GM12878 (cell line): ENCODE measurements around the gene HCRT. TPM values are rescaled to one million over a fixed set of nuclear protein-coding genes. Genes with fewer than 3 reads are reported as not detected.

Experiments used
- ATAC-seq: fragments of 200-7000 bp; cut with Tn5 transposase; 3 replicates; pipeline ENCODE4 v1.9.1; 2020; ENCODE audit warnings: mild to moderate bottlenecking, moderate library complexity
- BruUV-seq: library from RNA; stranded (reverse); fragments of 400-500 nt; replicated peaks from 2 replicates; lab custom pipeline; 2021; lab: Mats Ljungman, UMichigan
- CTCF ChIA-PET: fragments of 300-600 bp; sonication (Branson Sonifier 250); formaldehyde crosslinking; extraction: SDS; loops from one replicate; lab custom pipeline; 2021; ENCODE audit warnings: inconsistent platforms; lab: Yijun Ruan, JAX
- POLR2A ChIA-PET: fragments of 350-600 bp; formaldehyde crosslinking; extraction: SDS; loops from one replicate; lab custom pipeline; 2021; ENCODE audit warnings: inconsistent platforms; lab: Charles Lee
- RAD21 ChIA-PET: fragments of 300-600 bp; sonication (Branson Sonifier 250); formaldehyde crosslinking; loops from one replicate; lab custom pipeline; 2023; ENCODE audit warnings: antibody characterized with exemption; ENCODE audit not compliant: unreplicated experiment; lab: Charles Lee
- SMC1A ChIA-PET: fragments of 300-600 bp; sonication (Branson Sonifier 250); formaldehyde crosslinking; loops from one replicate; lab custom pipeline; 2023; ENCODE audit not compliant: unreplicated experiment, uncharacterized antibody; lab: Charles Lee
- DNase-seq: peaks from one replicate; pipeline ENCODE4 v3.0.0-alpha.2; 2011; ENCODE audit warnings: low read depth, low spot score
- FAIRE-seq: peaks from 3 replicates; lab custom pipeline; 2011; peaks lifted over from hg19 to GRCh38; lab: Jason Lieb, UNC
- H2AFZ ChIP-seq: 2 replicates; pipeline ENCODE4 v1.6.0; 2011; ENCODE audit warnings: low read depth, low read length, control low read depth; ENCODE audit not compliant: control insufficient read depth
- H3K27ac ChIP-seq: 2 replicates; pipeline ENCODE4 v1.5.1; 2011; ENCODE audit warnings: control low read depth; ENCODE audit not compliant: control insufficient read depth, insufficient read depth
- H3K27me3 ChIP-seq, 2 experiments: replicated peaks in 1 of 2; 2 replicates each; pipeline versions ENCODE4 v1.6.0 to v1.6.1; 2011; ENCODE audit warnings: low read length in 1 of 2; ENCODE audit not compliant: control insufficient read depth in 2 of 2, insufficient read depth in 2 of 2
- H3K36me3 ChIP-seq, 2 experiments: 2 replicates each; pipeline ENCODE4 v1.5.1; 2011; ENCODE audit warnings: low read length in 1 of 2; ENCODE audit not compliant: control insufficient read depth in 2 of 2, insufficient read depth in 2 of 2
- H3K4me1 ChIP-seq: 2 replicates; pipeline ENCODE4 v1.6.1; 2011; ENCODE audit warnings: mild to moderate bottlenecking, low read length, moderate library complexity, mixed read lengths; ENCODE audit not compliant: control insufficient read depth, insufficient read depth
- H3K4me2 ChIP-seq: 2 replicates; pipeline ENCODE4 v1.6.0; 2011; ENCODE audit warnings: control low read depth; ENCODE audit not compliant: control insufficient read depth, insufficient read depth
- H3K4me3 ChIP-seq: fragments of 200-600 bp; sonication (generic); 2 replicates; pipeline ENCODE4 v1.5.1; 2016
- H3K79me2 ChIP-seq: 2 replicates; pipeline ENCODE4 v1.6.0; 2011; ENCODE audit warnings: low read length; ENCODE audit not compliant: control insufficient read depth, insufficient read depth
- H3K9ac ChIP-seq: 2 replicates; pipeline ENCODE4 v1.8.0; 2011; ENCODE audit warnings: low read length, control low read depth, mixed read lengths; ENCODE audit not compliant: control insufficient read depth, insufficient read depth
- H3K9me3 ChIP-seq: replicated peaks from 3 replicates; pipeline ENCODE4 v1.5.1; 2011; ENCODE audit warnings: mild to moderate bottlenecking, low read length; ENCODE audit not compliant: control insufficient read depth, insufficient read depth
- H4K20me1 ChIP-seq: 2 replicates; pipeline ENCODE4 v1.6.0; 2011; ENCODE audit not compliant: control insufficient read depth, insufficient read depth
- ELK1 ChIP-seq: IDR thresholded peaks from 2 replicates; pipeline ENCODE4 v1.6.1; 2012; ENCODE audit warnings: low read depth, low read length, improper control_type of control experiment
- SMAD5 ChIP-seq: IDR thresholded peaks from 2 replicates; pipeline ENCODE4 v1.6.1; 2016; ENCODE audit warnings: antibody characterized with exemption, low read depth
- TCF12 ChIP-seq: IDR thresholded peaks from 2 replicates; pipeline ENCODE4 v1.6.1; 2011; ENCODE audit warnings: low read depth, mild to moderate bottlenecking, low read length
- WGBS: methylation state at CpG from one replicate; pipeline ENCODE4 v1.1.6; 2016; ENCODE audit warnings: low lambda C conversion rate; ENCODE audit not compliant: insufficient replicate concordance, insufficient coverage; ENCODE audit errors: missing lambda C conversion rate; 5-methylcytosine and 5-hydroxymethylcytosine counted together
- in situ Hi-C: fragments of 300-500 bp; cut with MboI; formaldehyde crosslinking; loops from 9 replicates; pipeline ENCODE4 v1.14.3; 2018; ENCODE audit warnings: mixed read lengths
- intact Hi-C: fragments of 100-400 bp; cut with micrococcal nuclease; formaldehyde crosslinking; loops from one replicate; pipeline ENCODE4 v1.14.2; 2022; ENCODE audit not compliant: unreplicated experiment
- polyA plus RNA-seq, 11 experiments: library from polyadenylated mRNA; depleted of rRNA in 4 of 11; unstranded in 6 of 11; stranded (reverse) in 5 of 11; fragments of >200 nt; fragmentation: Nextera tagmentation in 4 of 11; fragmentation: Illumina TruSeq in 1 of 11; extraction: Ambion mirVana in 4 of 11; extraction: Trizol in 1 of 11; gene quantifications; 1 replicate in 1 of 11; 2 replicates in 10 of 11; pipeline versions ENCODE4 v1.2.1 to v1.2.3, GENCODE V29; 2011 to 2016; ENCODE audit warnings: inconsistent platforms in 2 of 11, missing spikeins in 2 of 11, low read depth in 1 of 11
- total RNA-seq, 4 experiments: library from RNA; depleted of rRNA in 3 of 4; stranded (reverse); fragments of >200 nt in 3 of 4; fragmentation: Illumina TruSeq in 1 of 4; extraction: Trizol in 1 of 4; gene quantifications; 2 replicates each; pipeline versions ENCODE4 v1.2.1 to v1.2.3, GENCODE V29; 2013 to 2021

HCRT gene
- total and polyA plus RNA-seq, 10 of the 15 experiments (the other 5 are each of a cell fraction or from before 2014, with no cell fraction given), result 0.41 TPM; not detected in 9

- no peak overlapping the region for H3K4me2 ChIP-seq
- no TSS peak for BruUV-seq
- DNase-seq (no peak), ATAC-seq (no peak)
- H3K9ac ChIP-seq, result no peak overlapping the region
- no peaks in the 10 kb centered on the region for H3K9me3 ChIP-seq
- intact Hi-C loops, result no loop called here
- ChIA-PET SMC1A (interaction anchor here (1.4 to 1.8 kb wide), 2 partner anchors 17 to 112 kb away, joined by 3 to 4 read pairs; no protein-coding TSS in a partner anchor), POLR2A (interaction anchor here (0.9 to 1.8 kb wide), 4 partner anchors 17 to 31 kb away, joined by 3 to 6 read pairs (median 4); no protein-coding TSS in a partner anchor)
- TF ChIP-seq ELK1, result no peak
- no peak for TF ChIP-seq SMAD5
- no peak for TF ChIP-seq TCF12
- TF ChIP-seq, all 136 proteins: peak for 0
- FAIRE-seq, result no peak
- no peak overlapping the region for H3K4me3 ChIP-seq
- ChIA-PET CTCF (interaction anchor here (1.4 to 3.0 kb wide), 8 partner anchors 16 to 266 kb away, joined by 3 to 10 read pairs (median 5); partner anchors contain the start of gene KAT2A), RAD21 (interaction anchor here (1.7 to 2.6 kb wide), 2 partner anchors 17 to 44 kb away, joined by 5 to 10 read pairs; partner anchors contain the start of gene KCNH4)
- in situ Hi-C loops, result no loop called here
- H3K36me3 ChIP-seq, result peaks cover 8 to 11% of the 10 kb centered on the region in 2 experiments; a peak in 3 of 4 replicates
- WGBS, result 30% methylated on average over 3 of the region's 3 CpGs
- peaks cover 25% of the 10 kb centered on the region for H3K4me1 ChIP-seq
- no peaks in the 10 kb centered on the region for H3K27me3 ChIP-seq
- no peak overlapping the region for H2AFZ ChIP-seq
- H3K27ac ChIP-seq, result no peak overlapping the region
- H3K79me2 ChIP-seq, result peaks cover 43% of the 10 kb centered on the region
- H4K20me1 ChIP-seq, result peaks cover 23% of the 10 kb centered on the region; the same call in 1 of the 2 replicates
Measured at GRCh38 chr17:42136654-42137051, 48.6 kb downstream of the HCRT start.
